NCI-H146 treated with DMSO at 0.1 percent for 48 hours (cell line): ENCODE data around the gene PTPDC1.
"Not testable (repeated sequence)": the region's sequence is repeated elsewhere in the genome, so short reads cannot be mapped to it uniquely, and the experiment has no call there.

Experiments used
- DNase-seq: peaks from one replicate; lab custom pipeline; 2025; ENCODE audit not compliant: unreplicated experiment; lab: John Stamatoyannopoulos, UW

Gene PTPDC1

DNA sequence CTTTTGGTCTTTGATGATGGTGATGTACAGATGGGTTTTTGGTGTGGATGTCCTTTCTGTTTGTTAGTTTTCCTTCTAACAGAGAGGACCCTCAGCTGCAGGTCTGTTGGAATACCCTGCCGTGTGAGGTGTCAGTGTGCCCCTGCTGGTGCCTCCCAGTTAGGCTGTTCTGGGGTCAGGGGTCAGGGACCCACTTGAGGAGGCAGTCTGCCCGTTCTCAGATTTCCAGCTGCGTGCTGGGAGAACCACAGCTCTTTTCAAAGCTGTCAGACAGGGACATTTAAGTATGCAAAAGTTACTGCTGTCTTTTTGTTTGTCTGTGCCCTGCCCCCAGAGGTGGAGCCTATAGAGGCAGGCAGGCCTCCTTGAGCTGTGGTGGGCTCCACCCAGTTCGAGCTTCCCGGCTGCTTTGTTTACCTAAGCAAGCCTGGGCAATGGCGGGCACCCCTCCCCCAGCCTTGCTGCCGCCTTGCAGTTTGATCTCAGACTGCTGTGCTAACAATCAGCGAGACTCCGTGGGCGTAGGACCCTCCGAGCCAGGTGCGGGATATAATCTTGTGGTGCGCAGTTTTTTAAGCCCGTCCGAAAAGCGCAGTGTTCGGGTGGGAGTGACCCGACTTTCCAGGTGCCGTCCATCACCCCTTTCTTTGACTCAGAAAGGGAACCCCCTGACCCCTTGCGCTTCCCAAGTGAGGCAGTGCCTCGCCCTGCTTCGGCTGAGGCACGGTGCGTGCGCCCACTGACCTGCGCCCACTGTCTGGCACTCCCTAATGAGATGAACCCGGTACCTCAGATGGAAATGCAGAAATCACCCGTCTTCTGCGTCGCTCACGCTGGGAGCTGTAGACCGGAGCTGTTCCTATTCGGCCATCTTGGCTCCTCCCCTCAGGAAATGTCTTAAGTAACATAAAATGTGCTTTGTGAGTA lies 10.2 kb downstream of the PTPDC1 start:
- DNase-seq = not testable (repeated sequence)

DNA sequence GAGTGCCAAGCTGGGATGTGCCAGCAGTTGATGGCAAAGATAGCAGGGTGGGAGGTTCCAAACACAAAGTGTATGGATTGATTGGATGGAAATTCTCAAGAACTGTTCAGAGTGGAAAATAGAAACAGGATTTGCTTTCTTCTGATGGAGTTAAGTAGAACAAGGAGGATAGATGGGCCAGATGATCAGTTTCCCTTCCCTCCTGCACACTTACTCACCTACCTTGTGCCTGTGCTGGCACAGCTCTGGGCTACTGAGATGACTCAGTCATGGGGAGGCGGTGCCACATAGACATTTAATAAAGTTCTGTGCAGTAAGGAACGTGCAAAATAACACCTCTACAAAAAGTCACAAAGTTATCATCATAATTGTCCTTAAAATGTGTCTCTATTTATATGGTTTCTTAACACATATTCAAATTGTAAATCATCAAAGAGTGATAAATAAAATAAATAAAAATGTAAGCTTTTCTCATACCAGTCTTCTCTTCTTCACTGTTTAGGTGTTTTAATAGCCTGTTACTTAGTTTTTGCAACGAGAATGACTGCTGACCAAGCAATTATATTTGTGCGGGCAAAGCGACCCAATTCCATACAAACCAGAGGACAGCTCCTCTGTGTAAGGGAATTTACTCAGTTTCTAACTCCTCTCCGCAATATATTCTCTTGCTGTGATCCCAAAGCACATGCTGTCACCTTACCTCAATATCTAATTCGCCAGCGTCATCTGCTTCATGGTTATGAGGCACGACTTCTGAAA lies 12.7 kb downstream of the PTPDC1 start:
- no peak for DNase-seq

DNA sequence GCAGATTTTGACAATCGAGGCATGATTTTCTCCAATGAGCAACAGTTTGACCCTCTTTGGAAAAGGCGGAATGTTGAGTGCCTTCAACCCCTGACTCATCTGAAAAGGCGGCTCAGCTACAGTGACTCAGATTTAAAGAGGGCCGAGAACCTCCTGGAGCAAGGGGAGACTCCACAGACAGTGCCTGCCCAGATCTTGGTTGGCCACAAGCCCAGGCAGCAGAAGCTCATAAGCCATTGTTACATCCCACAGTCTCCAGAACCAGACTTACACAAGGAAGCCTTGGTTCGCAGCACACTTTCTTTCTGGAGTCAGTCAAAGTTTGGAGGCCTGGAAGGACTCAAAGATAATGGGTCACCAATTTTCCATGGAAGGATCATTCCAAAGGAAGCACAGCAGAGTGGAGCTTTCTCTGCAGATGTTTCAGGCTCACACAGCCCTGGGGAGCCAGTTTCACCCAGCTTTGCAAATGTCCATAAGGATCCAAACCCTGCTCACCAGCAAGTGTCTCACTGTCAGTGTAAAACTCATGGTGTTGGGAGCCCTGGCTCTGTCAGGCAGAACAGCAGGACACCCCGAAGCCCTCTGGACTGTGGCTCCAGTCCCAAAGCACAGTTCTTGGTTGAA lies 13.6 kb downstream of the PTPDC1 start:
- DNase-seq = no peak

DNA sequence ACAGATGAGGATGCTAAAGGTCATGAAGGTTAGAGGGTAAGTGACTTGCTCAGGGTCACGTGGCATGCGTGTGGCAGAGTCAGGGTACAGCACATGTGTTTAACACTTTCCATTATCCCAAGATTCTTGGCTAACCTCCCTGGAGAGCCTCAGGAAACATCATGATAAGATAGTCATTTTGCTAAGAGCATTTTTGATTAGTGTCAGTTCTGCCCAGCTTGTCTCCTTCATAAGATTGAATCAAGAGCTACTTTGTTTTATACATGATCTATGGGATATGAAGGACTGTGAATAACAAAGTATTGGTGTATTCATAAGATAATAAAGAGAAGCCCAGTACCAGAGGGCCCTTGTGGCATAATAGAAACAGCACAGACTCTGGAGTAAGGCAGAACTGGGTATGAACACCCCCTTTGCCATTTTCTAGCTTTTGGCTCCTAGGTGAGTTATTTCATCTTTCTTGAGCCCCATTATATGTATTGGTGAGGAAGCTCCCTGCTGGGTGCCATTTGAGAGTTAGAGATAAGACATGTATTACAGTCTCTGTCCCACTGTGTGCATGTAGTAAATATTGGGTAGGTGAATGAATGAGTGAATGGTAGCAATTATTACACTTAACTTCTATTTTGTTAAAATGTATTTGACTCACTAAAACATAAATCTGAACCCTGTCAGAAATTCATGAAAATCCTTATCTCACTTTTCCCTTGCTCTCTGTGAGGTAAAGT lies 16.1 kb downstream of the PTPDC1 start:
- DNase-seq = no peak

DNA sequence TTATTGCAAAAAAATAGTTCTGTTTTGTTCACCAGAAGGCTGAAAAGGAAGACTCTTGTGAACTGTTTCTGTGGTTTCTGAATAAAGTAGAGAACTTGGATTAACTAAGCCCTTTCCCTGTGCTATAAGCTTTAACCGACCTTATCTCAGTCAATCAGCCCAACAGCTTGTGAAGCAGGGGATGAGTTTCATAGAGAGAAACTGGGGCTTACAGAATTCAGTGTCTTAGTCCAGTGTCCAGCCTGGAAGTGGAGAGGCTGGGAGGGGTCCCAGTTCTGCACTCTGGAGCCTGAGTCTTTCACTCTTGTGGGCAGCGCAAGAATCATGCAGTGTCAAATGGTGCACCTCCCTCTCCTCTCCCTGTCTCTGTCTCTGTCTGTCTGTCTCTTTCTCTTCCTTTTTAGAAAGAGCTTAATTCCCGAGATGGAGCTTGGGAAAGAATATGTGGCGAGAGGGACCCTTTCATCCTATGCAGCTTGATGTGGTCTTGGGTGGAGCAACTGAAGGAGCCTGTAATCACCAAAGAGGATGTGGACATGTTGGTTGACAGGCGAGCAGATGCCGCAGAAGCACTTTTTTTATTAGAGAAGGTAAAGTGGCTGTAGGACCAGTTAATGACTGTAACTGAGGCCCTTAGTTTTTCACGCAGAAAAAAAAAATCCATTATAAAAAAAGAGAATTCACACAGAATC lies 17.0 kb downstream of the PTPDC1 start:
- no peak for DNase-seq

DNA sequence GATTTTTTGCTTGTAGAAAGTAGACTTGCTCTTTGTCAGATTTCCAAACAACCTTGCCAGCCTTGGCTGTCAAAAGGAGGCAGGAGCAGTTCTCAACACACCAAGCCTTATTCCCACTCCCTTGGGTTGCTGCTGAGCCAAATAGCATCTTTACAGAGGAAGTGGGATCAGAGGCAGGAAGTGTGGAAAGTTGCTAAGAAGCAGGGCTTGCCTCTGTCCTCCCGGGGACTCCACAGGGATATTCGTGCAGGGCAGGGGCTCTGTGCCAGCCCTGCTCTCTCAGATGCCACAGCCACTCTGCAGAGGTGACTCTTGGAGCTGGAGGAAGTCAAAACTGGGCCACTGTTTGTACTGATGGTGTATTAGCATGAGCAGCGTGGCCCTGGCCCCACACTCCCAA lies 24.3 kb downstream of the PTPDC1 start:
- no peak for DNase-seq

DNA sequence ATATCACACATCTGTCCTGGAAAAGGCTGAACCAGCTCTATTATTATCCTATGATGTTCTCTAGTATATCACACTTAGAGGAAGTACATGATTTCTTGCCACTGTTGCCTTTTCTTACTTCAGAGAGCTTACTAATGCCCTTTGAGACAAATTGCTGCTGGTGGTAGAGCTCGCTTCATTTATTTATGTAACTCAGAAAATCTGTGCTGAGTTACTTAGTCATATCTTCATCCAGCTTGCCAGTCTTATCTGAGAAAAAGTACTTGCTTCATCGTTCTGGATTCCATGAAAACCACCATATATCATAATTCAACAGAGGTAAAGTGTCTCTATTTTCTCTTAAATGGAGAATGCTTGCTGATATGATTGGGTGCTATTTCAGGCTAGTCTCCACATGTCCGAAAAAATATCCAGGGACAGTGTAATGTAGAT lies 26.6 kb downstream of the PTPDC1 start:
- DNase-seq = no peak

DNA sequence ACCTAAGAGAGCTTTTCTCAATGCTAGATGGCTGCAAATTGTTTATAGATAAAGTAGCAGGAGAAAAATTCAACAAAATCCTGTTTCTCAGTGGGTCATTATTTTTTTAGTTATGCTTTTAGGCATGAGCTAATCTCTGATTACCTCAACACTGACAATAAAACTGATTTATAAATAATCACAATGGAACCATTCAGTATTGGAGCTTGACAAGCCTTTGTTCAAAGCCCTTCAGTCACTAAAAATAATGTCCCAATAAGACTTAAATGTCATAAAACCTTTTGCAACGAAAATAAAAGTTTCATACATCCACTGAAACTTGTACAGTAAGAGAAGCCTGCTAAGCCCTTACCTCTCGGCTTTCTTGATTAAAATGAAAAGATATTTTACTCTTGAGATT lies 27.2 kb downstream of the PTPDC1 start:
- DNase-seq = no peak

DNA sequence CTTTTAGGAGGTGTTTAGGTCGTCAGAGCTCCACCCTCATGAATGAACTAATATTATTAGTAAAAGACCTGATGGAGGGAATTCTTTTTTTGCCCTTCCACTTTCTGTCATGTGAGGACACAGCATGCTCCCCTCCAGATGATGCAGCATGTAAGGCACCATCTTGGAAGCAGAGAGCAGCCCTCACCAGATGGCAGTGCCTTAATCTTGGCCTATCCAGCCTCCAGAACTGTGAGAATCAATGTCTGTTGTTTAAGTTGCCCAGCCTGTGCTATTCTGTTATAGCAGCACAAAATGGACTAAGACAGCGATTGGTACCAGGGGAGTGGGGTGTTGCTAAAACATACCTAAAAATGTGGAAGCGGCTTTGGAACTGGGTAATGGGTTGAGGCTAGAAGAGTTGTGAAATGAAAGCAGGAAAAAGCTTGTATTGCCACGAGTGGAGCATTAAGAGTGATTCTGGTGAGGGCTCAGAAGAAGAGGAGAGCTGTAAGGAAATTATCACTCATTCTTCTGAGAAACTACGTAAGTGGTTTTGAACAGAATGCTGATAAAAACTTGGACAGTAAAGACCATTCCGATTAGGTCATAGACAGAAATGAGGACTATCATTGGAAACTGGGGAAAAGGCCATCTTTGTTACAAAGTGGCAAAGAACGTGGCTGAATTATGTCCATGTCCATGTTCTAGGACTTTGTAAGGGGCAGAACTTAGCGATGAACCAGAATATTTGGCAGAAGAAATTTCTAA lies 28.6 kb downstream of the PTPDC1 start:
- DNase-seq = no peak

DNA sequence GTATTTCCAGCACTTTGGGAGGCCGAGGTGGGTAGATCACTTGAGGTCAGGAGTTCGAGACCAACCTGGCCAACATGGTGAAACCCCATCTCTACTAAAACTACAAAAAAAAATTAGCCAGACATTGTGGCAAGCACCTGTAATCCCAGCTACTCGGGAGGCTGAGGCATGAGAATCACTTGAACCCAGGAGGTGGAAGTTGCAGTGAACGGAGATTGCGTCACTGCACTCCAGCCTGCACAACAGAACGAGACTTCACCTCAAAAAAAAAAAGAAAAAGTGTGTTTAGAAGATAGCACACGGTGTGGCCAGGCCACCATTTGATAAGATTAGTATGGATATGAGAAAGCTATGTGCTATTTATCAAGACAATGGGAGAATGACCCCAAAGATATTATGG lies 35.8 kb downstream of the PTPDC1 start:
- not testable (repeated sequence) for DNase-seq

DNA sequence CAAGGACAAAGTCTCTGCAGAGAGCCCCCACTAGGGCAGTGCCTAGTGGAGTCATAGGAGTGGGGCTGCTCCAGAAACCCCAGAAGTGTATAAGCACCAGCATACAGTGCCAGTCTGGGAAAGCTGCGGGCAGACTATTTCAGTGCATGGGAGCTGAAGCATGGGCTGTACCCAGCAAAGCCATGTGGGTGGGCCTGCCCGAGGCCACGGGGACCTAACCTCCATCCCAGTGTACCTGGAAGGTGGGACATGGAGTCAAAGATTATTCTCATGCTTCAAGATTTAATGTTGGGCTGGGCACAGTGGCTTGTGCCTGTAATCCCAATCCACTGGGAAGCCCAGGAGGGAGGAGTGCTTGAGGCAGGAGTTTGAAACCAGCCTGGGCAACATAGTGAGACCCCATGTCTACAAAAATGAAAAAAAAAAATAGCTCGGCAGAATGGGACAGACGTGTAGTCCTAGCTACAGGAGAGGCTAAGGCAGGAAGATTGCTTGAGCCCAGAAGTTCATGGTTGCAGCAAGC lies 36.7 kb downstream of the PTPDC1 start:
- no peak for DNase-seq

DNA sequence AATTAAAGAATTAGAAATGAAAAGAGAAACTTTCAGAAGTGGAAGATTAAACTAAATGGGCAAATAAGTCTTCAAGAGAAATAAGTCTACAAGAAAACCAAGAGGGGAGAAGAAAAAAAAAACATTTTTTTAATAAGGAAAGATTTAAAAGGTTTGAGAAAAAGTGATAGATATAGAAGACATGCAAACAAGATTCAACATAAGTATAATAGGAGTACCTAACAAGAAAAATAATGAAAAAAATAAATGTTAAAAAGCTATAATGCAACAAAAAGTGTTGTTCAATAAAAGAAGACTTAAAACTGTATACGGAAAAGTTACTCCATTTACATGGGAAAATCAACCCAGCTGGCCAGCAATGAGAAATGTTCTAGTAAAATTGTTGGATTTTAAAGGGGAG lies 42.6 kb downstream of the PTPDC1 start:
- no peak for DNase-seq

DNA sequence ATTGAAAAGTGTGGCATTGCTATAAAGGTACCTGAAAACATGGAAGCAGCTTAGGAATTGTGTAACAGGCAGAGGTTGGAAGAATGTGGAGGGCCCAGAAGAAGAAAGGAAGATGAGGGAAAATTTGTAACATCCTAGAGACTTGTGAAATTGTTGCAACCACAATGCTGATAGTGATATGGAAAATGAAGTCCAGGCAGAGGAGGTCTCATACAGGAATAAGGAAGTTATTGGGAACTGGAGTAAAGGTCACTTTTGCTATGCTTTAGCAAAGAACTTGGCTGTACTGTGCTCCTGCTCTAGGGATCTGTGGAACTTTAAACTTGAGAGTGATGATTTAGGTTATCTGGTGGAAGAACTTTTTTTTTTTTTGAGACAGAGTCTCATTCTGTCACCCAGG lies 43.5 kb downstream of the PTPDC1 start:
- DNase-seq = no peak

DNA sequence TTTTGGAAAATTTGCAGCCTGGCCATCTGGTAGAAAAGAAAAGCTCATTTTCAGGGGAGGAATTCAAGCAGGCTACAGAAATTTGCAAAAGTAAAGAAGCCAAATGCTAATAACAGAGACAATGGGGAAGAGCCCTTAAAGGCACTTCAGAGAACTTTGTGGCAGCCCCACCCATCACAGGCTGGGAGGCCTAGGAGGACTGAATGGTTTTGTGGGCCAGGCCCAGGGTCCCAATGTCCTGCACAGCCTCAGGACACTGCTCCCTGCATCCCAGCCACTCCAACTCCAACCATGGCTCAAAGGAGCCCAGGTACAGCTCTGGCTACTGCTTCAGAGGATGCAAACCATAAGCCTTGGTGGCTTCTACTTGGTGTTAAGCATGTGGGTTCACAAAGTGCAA lies 44.3 kb downstream of the PTPDC1 start:
- no peak for DNase-seq

DNA sequence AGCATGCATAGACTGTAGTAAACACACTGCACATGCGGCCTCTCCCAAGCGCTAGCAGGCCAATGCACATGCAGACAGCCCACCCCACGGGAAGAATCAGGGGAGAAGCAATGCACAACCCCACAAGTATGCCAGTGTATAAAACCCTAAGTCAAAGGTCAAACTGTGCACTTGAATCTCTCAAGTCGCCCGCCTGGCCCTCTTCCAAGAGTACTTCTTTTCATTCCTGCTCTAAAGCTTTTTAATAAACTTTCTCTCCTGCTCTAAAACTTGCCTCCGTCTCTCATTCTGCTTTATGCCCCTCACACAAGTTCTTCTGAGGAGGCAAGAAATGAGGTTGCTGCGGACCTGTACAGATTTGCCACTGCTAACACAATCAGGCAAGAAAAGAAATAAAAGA lies 50.4 kb downstream of the PTPDC1 start:
- DNase-seq = no peak

DNA sequence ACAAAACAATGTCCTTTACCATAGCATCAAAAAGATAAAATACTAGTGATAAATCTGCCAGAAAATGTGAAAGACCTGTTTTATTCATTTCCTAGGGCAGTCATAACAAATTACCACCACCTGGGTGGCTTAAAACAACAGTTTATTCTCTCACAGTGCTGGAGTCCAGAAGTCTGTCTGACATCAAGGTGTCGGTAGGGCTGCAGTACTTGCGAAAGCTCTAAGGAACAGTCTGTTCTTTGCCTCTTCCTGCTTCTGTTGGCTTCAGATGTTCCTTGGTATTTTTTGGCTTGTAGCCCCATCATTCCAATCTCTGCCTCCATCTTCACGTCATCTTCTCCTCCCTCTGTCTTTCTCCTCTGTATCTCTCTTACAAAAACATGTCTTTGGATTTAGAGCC lies 51.0 kb downstream of the PTPDC1 start:
- DNase-seq = no peak

DNA sequence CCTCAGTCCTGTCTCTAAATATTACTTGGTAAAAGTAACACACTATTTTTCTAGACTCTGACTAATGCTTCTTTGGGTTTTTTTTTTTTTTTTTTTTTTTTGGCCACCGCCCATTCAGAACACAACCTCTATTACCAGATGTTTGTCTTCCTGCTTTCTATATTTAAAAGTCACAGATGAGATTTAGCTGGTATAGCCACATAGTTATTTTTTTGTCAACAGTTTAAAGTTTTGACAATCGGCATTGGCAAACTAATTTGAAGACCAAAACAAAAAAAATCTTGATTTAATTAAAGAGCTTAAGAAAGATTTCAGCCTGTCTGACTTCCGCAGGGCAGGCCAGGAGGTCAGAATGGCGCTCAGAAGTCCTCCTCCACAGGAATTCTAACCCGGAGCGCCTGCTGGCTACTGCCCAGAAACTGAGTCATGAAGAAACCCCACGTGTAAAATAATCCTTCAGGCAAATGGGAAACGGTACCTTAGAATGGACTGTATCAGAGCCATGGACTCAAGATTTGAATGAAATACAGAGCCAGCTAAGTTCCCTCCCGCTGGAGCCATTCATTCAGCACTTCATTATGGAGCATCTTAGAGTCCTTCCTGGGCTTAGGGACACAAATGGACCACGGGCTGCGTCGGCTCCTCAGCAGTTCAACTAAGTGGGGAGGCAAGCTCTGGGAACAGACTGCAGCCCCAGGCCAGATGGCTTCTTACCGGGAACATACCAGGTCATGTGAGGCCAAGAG lies 55.6 kb downstream of the PTPDC1 start:
- DNase-seq = no peak

DNA sequence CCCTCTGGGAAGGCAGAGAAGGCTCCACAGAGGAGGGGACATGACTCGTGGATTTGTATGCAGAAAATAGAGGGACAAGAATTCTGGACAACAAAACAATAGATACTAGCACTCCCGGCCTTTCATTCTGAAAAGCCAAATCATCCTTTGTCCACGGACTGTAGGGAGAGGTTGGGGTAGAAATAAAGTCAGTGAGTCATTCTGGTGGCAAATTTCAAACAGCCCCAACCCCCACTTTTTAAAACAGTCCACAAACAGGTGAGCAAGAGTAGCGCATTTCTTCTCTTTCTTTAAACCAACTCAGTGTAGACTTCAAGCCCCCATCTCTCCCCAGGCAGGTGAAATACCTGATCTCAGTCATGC lies 56.1 kb downstream of the PTPDC1 start:
- DNase-seq = no peak
